ENCODE data around the gene AKAP11. TPM values are rescaled to one million over a fixed set of nuclear protein-coding genes. Genes with fewer than 3 reads are reported as not detected.
A peak's percentile ranks its signal among the peaks of the same experiment; 100 is the strongest.

AKAP11 gene
- total and polyA plus RNA-seq, 9 of the 15 experiments (the other 6 are each of a cell fraction or from before 2014, with no cell fraction given), result 2.2 to 31.3 (median 10.9) TPM

DNA sequence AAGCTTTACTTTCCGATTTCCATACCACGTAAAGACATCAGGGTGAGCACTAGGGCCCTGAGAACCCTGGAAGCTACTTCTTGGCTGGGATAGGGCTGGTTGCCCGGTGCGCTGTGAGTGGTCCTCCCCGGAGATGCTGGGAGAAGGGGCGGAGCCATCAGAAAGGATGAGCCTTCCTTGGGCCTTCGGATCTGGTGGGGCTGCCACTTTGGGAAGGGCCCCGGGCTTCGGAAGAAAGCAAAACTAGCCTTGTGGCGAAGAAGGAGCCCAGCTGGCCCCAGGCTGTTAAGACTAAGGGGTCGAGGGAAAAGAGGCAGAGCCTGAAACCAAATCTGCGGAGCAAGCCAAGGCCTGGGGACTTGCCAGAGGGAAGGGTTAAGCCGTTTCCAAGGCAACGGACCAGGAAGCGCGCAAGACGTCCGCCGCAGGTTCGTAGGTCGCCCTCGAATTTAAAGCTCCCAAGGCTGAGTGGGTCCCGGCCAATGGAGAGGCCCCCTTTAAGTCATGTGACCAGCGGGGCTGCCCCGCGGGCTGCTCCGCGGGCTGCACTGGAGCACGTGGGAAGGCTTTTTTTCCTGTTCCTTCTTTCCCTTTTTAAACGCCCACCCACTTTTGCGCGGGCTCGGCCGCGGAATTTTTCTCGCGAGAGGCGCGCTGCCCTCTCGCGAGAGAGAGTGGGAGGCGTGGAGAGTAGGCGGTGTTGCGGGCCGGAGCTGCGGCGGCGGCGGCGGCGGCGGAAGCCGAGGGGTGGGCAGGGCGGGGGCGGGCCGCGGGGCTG lies 426 bp upstream of the AKAP11 start:
- H3K79me2 ChIP-seq (ENCODE audit: control insufficient read depth, insufficient read depth, low read length), result peaks cover 45% of the 10 kb centered on the region
- peaks cover 8 to 15% of the 10 kb centered on the region in 2 experiments; a peak in 4 of 5 replicates for H3K4me1 ChIP-seq (replicated peaks in 1 of 2; ENCODE audit: control insufficient read depth in 2 of 2, insufficient read depth in 2 of 2, low read length in 2 of 2)
- H2AFZ ChIP-seq (ENCODE audit: low read depth, low read length), result peak overlapping the region; percentile 85
- H3K9me3 ChIP-seq (replicated peaks; ENCODE audit: control insufficient read depth, insufficient read depth, low read depth, low read length), result peaks cover 7% of the 10 kb centered on the region
- H4K20me1 ChIP-seq (replicated peaks; ENCODE audit: control insufficient read depth, insufficient read depth, low read length), result no peaks in the 10 kb centered on the region
- WGBS (ENCODE audit: insufficient coverage, low coverage, missing lambda C conversion rate), result 20% methylated on average over 33 of the region's 57 CpGs
- TSS peak; percentile 52 for BruUV-seq (replicated peaks)
- ChIA-PET POLR2A (interaction anchor here (0.7 to 1.2 kb wide), 3 partner anchors 10 to 934 kb away, joined by 3 to 4 read pairs (median 3); no protein-coding TSS in a partner anchor), CTCF (ENCODE audit: low intra/inter-chr PET ratio) (no interaction called here)
- no peaks in the 10 kb centered on the region for H3K9me1 ChIP-seq (ENCODE audit: control insufficient read depth, insufficient read depth, low read length)
- H3K27me3 ChIP-seq (ENCODE audit: control insufficient read depth in 2 of 2, insufficient read depth in 2 of 2, low read length in 2 of 2), result no peaks in the 10 kb centered on the region
- peak; percentile 93 for DNase-seq (ENCODE audit: extremely low read depth in 1 of 4, low spot score in 3 of 4)
- intact Hi-C loops (cut with micrococcal nuclease) (loop anchor here (5.0 to 10.0 kb wide), 2 partner anchors 99 to 227 kb away; partner anchors contain the start of gene DGKH), in situ Hi-C loops (cut with MboI) (no loop called here)
- ATAC-seq, result peak; percentile 70
- FAIRE-seq, result peak; percentile 86
- no peaks in the 10 kb centered on the region; the same call in 2 of the 3 replicates for H3K36me3 ChIP-seq (ENCODE audit: control insufficient read depth, insufficient read depth, low read length)
- peak overlapping the region; percentile 55 for H3K4me2 ChIP-seq (ENCODE audit: insufficient read depth, low read length)
- H3K4me3 ChIP-seq, result peak overlapping the region; percentile 83
- peak overlapping the region; percentile 67 to 97; a peak in 3 of 4 replicates for H3K9ac ChIP-seq (ENCODE audit: insufficient read depth in 1 of 2, low read depth in 2 of 2, low read length in 2 of 2)
- H3K27ac ChIP-seq (ENCODE audit: extremely low read depth, low read depth, low read length), result peak overlapping the region; percentile 68
- TF ChIP-seq, protein P1, sequence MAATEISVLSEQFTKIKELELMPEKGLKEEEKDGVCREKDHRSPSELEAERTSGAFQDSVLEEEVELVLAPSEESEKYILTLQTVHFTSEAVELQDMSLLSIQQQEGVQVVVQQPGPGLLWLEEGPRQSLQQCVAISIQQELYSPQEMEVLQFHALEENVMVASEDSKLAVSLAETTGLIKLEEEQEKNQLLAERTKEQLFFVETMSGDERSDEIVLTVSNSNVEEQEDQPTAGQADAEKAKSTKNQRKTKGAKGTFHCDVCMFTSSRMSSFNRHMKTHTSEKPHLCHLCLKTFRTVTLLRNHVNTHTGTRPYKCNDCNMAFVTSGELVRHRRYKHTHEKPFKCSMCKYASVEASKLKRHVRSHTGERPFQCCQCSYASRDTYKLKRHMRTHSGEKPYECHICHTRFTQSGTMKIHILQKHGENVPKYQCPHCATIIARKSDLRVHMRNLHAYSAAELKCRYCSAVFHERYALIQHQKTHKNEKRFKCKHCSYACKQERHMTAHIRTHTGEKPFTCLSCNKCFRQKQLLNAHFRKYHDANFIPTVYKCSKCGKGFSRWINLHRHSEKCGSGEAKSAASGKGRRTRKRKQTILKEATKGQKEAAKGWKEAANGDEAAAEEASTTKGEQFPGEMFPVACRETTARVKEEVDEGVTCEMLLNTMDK (IDR thresholded peaks at IDR 0.05; ENCODE audit: borderline replicate concordance, insufficient read depth, low read depth, low read length, poor library complexity, severe bottlenecking), result no peak
- TF ChIP-seq RFX5 (IDR thresholded peaks at IDR 0.05; ENCODE audit: low read depth, low read length) (no peak), XRCC5 (IDR thresholded peaks at IDR 0.05; ENCODE audit: low read depth, low read length) (no peak), ZNF197 (CRISPR knock-in tag; IDR thresholded peaks at IDR 0.05; ENCODE audit: low read depth) (no peak), FOS (IDR thresholded peaks at IDR 0.05; ENCODE audit: extremely low read depth, insufficient read length) (no peak), ZC3H11A (IDR thresholded peaks at IDR 0.05; ENCODE audit: low read depth, low read length) (no peak), CCAR2 (IDR thresholded peaks at IDR 0.05; ENCODE audit: low read depth, low read length) (no peak), ZFP36 (IDR thresholded peaks at IDR 0.05; ENCODE audit: low read depth, low read length, partially characterized antibody) (no peak), KLF13 (tag; IDR thresholded peaks at IDR 0.05; ENCODE audit: borderline replicate concordance, low read depth) (peak; percentile 45; the same call in 1 of the 2 replicates), EHMT2 (IDR thresholded peaks at IDR 0.05) (0 out of 2 replicates have a peak, but pooled peaks have one; percentile 14)
- TF ChIP-seq, protein P2, sequence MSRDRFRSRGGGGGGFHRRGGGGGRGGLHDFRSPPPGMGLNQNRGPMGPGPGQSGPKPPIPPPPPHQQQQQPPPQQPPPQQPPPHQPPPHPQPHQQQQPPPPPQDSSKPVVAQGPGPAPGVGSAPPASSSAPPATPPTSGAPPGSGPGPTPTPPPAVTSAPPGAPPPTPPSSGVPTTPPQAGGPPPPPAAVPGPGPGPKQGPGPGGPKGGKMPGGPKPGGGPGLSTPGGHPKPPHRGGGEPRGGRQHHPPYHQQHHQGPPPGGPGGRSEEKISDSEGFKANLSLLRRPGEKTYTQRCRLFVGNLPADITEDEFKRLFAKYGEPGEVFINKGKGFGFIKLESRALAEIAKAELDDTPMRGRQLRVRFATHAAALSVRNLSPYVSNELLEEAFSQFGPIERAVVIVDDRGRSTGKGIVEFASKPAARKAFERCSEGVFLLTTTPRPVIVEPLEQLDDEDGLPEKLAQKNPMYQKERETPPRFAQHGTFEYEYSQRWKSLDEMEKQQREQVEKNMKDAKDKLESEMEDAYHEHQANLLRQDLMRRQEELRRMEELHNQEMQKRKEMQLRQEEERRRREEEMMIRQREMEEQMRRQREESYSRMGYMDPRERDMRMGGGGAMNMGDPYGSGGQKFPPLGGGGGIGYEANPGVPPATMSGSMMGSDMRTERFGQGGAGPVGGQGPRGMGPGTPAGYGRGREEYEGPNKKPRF (IDR thresholded peaks at IDR 0.05; ENCODE audit: low read depth, low read length), result no peak
- TF ChIP-seq, protein P3, sequence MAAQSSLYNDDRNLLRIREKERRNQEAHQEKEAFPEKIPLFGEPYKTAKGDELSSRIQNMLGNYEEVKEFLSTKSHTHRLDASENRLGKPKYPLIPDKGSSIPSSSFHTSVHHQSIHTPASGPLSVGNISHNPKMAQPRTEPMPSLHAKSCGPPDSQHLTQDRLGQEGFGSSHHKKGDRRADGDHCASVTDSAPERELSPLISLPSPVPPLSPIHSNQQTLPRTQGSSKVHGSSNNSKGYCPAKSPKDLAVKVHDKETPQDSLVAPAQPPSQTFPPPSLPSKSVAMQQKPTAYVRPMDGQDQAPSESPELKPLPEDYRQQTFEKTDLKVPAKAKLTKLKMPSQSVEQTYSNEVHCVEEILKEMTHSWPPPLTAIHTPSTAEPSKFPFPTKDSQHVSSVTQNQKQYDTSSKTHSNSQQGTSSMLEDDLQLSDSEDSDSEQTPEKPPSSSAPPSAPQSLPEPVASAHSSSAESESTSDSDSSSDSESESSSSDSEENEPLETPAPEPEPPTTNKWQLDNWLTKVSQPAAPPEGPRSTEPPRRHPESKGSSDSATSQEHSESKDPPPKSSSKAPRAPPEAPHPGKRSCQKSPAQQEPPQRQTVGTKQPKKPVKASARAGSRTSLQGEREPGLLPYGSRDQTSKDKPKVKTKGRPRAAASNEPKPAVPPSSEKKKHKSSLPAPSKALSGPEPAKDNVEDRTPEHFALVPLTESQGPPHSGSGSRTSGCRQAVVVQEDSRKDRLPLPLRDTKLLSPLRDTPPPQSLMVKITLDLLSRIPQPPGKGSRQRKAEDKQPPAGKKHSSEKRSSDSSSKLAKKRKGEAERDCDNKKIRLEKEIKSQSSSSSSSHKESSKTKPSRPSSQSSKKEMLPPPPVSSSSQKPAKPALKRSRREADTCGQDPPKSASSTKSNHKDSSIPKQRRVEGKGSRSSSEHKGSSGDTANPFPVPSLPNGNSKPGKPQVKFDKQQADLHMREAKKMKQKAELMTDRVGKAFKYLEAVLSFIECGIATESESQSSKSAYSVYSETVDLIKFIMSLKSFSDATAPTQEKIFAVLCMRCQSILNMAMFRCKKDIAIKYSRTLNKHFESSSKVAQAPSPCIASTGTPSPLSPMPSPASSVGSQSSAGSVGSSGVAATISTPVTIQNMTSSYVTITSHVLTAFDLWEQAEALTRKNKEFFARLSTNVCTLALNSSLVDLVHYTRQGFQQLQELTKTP (IDR thresholded peaks at IDR 0.05; ENCODE audit: low read depth in 1 of 2, partially characterized antibody in 2 of 2), result peak in 1 of 2 experiments; percentile 48

Data from K562 (cell line).